Stimulated activated naive CD8-positive, alpha-beta T cell treated with anti-CD3 and anti-CD28 coated beads, Interleukin-15, amount 100 ng/mL, for 72 hours (primary cell): ENCODE data around the gene TCEANC2.
"Not testable (repeated sequence)": the region's sequence is repeated elsewhere in the genome, so short reads cannot be mapped to it uniquely, and the experiment has no call there.

Experiments
- ATAC-seq: fragments of 150-1000 bp; cut with Tn5 transposase; 2 replicates; pipeline ENCODE4 v1.10.0; 2021; ENCODE audit warnings: mild to moderate bottlenecking, moderate library complexity
- DNase-seq, 2 donors: peaks; one replicate each; pipeline ENCODE4 v3.0.0; 2021 to 2022
- H3K27ac Mint-ChIP-seq, 2 donors: one replicate each; pipeline ENCODE4 v1.8.0; 2022; ENCODE audit warnings: mild to moderate bottlenecking in 2 of 2, mixed read lengths in 2 of 2, moderate library complexity in 2 of 2
- H3K27me3 Mint-ChIP-seq: one replicate; pipeline ENCODE4 v1.8.0; 2022; ENCODE audit warnings: mixed read lengths
- H3K4me1 Mint-ChIP-seq: one replicate; pipeline ENCODE4 v1.8.0; 2022; ENCODE audit warnings: mild to moderate bottlenecking, mixed read lengths
- H3K4me3 Mint-ChIP-seq, 2 donors: one replicate each; pipeline ENCODE4 v1.8.0; 2022; ENCODE audit warnings: mild to moderate bottlenecking in 2 of 2, mixed read lengths in 2 of 2, moderate library complexity in 1 of 2
- H3K9me3 Mint-ChIP-seq, 2 donors: one replicate each; pipeline ENCODE4 v1.8.0; 2022; ENCODE audit warnings: mixed read lengths in 2 of 2

Gene TCEANC2

GRCh38 chr1:54094730-54095105 is 41.3 kb downstream of the TCEANC2 start:
- not testable (repeated sequence) for H3K27me3 Mint-ChIP-seq, H3K4me1 Mint-ChIP-seq, ATAC-seq, H3K4me3 Mint-ChIP-seq, H3K9me3 Mint-ChIP-seq, DNase-seq, H3K27ac Mint-ChIP-seq

GRCh38 chr1:54095546-54096226 is 42.3 kb downstream of the TCEANC2 start:
- H3K27ac Mint-ChIP-seq, result peak overlapping the region in 1 of 2 donors; percentile 42
- ATAC-seq (no peak), DNase-seq (no peak)
- H3K27me3 Mint-ChIP-seq, result no peaks in the 10 kb centered on the region
- no peaks in the 10 kb centered on the region for H3K9me3 Mint-ChIP-seq
- H3K4me1 Mint-ChIP-seq, result no peaks in the 10 kb centered on the region
- H3K4me3 Mint-ChIP-seq, result no peak overlapping the region

GRCh38 chr1:54096227-54096876 is 42.9 kb downstream of the TCEANC2 start:
- H3K4me3 Mint-ChIP-seq, result no peak overlapping the region
- H3K4me1 Mint-ChIP-seq, result no peaks in the 10 kb centered on the region
- H3K9me3 Mint-ChIP-seq, result no peaks in the 10 kb centered on the region
- DNase-seq (no peak), ATAC-seq (no peak)
- no peaks in the 10 kb centered on the region for H3K27me3 Mint-ChIP-seq
- H3K27ac Mint-ChIP-seq, result no peak overlapping the region

GRCh38 chr1:54096877-54097240 is 43.5 kb downstream of the TCEANC2 start:
- H3K27ac Mint-ChIP-seq, result peak overlapping the region in 1 of 2 donors; percentile 46
- H3K9me3 Mint-ChIP-seq, result no peaks in the 10 kb centered on the region
- DNase-seq (no peak), ATAC-seq (no peak)
- H3K4me1 Mint-ChIP-seq, result no peaks in the 10 kb centered on the region
- H3K27me3 Mint-ChIP-seq, result no peaks in the 10 kb centered on the region
- no peak overlapping the region for H3K4me3 Mint-ChIP-seq

- ATAC-seq (no peak), DNase-seq (no peak)
- H3K4me3 Mint-ChIP-seq, result no peak overlapping the region
- H3K27me3 Mint-ChIP-seq, result no peaks in the 10 kb centered on the region
- H3K4me1 Mint-ChIP-seq, result no peaks in the 10 kb centered on the region
- H3K9me3 Mint-ChIP-seq, result peaks cover 0 to 5% of the 10 kb centered on the region in 2 donors
- H3K27ac Mint-ChIP-seq, result no peak overlapping the region
Measured at GRCh38 chr1:54099061-54099610, 45.7 kb downstream of the TCEANC2 start.

- no peaks in the 10 kb centered on the region for H3K27me3 Mint-ChIP-seq
- DNase-seq, result no peak
- no peak overlapping the region for H3K27ac Mint-ChIP-seq
- no peak overlapping the region for H3K4me3 Mint-ChIP-seq
- no peaks in the 10 kb centered on the region for H3K4me1 Mint-ChIP-seq
- H3K9me3 Mint-ChIP-seq, result peaks cover 0 to 5% of the 10 kb centered on the region in 2 donors
- ATAC-seq, result no peak
Measured at GRCh38 chr1:54100500-54100899, 47.1 kb downstream of the TCEANC2 start.

GRCh38 chr1:54103414-54103813 is 50.0 kb downstream of the TCEANC2 start:
- Mint-ChIP-seq H3K9me3 (peaks cover 0 to 5% of the 10 kb centered on the region in 2 donors), H3K4me1 (no peaks in the 10 kb centered on the region), H3K27me3 (no peaks in the 10 kb centered on the region), H3K4me3 (no peak overlapping the region), H3K27ac (no peak overlapping the region)
- no peak for ATAC-seq
- no peak for DNase-seq

GRCh38 chr1:54104613-54105012 is 51.2 kb downstream of the TCEANC2 start:
- ATAC-seq, result not testable (repeated sequence)

GRCh38 chr1:54105080-54105479 is 51.7 kb downstream of the TCEANC2 start:
- DNase-seq (no peak), ATAC-seq (no peak)
- Mint-ChIP-seq H3K9me3 (peaks cover 0 to 5% of the 10 kb centered on the region in 2 donors), H3K27me3 (no peaks in the 10 kb centered on the region), H3K4me1 (no peaks in the 10 kb centered on the region), H3K4me3 (no peak overlapping the region), H3K27ac (no peak overlapping the region)

More at GRCh38 chr1:54104613-54105012, 51.2 kb downstream of the TCEANC2 start:
- H3K4me3 Mint-ChIP-seq, H3K4me1 Mint-ChIP-seq, H3K9me3 Mint-ChIP-seq, H3K27ac Mint-ChIP-seq, DNase-seq, H3K27me3 Mint-ChIP-seq: not testable (repeated sequence)

- H3K4me3 Mint-ChIP-seq, result no peak overlapping the region
- DNase-seq, result no peak
- no peak for ATAC-seq
- H3K4me1 Mint-ChIP-seq, result no peaks in the 10 kb centered on the region
- no peak overlapping the region for H3K27ac Mint-ChIP-seq
- H3K27me3 Mint-ChIP-seq, result no peaks in the 10 kb centered on the region
- H3K9me3 Mint-ChIP-seq, result peaks cover 0 to 5% of the 10 kb centered on the region in 2 donors
Measured at GRCh38 chr1:54105736-54106269, 52.4 kb downstream of the TCEANC2 start.

- Mint-ChIP-seq H3K27me3 (no peaks in the 10 kb centered on the region), H3K9me3 (peaks cover 0 to 5% of the 10 kb centered on the region in 2 donors), H3K27ac (no peak overlapping the region), H3K4me3 (no peak overlapping the region), H3K4me1 (no peaks in the 10 kb centered on the region)
- no peak for DNase-seq
- ATAC-seq, result no peak
Measured at GRCh38 chr1:54107131-54107530, 53.7 kb downstream of the TCEANC2 start.

GRCh38 chr1:54108156-54108555 is 54.7 kb downstream of the TCEANC2 start:
- Mint-ChIP-seq H3K27ac (no peak overlapping the region), H3K9me3 (no peaks in the 10 kb centered on the region), H3K4me3 (no peak overlapping the region), H3K27me3 (no peaks in the 10 kb centered on the region), H3K4me1 (no peaks in the 10 kb centered on the region)
- DNase-seq (no peak), ATAC-seq (no peak)

- H3K9me3 Mint-ChIP-seq, result no peaks in the 10 kb centered on the region
- no peak overlapping the region for H3K27ac Mint-ChIP-seq
Measured at GRCh38 chr1:54109129-54110090, 56.0 kb downstream of the TCEANC2 start.

GRCh38 chr1:54110996-54111395 is 57.6 kb downstream of the TCEANC2 start:
- ATAC-seq (no peak), DNase-seq (no peak)
- no peaks in the 10 kb centered on the region for H3K4me1 Mint-ChIP-seq
- H3K27ac Mint-ChIP-seq, result no peak overlapping the region
- no peaks in the 10 kb centered on the region for H3K9me3 Mint-ChIP-seq
- H3K4me3 Mint-ChIP-seq, result no peak overlapping the region
- H3K27me3 Mint-ChIP-seq, result no peaks in the 10 kb centered on the region

More at GRCh38 chr1:54109129-54110090, 56.0 kb downstream of the TCEANC2 start:
- Mint-ChIP-seq H3K4me1 (no peaks in the 10 kb centered on the region), H3K4me3 (no peak overlapping the region), H3K27me3 (no peaks in the 10 kb centered on the region)
- ATAC-seq, result no peak
- no peak for DNase-seq

- H3K4me3 Mint-ChIP-seq, result no peak overlapping the region
- no peaks in the 10 kb centered on the region for H3K4me1 Mint-ChIP-seq
- no peaks in the 10 kb centered on the region for H3K9me3 Mint-ChIP-seq
- H3K27me3 Mint-ChIP-seq, result no peaks in the 10 kb centered on the region
- no peak for DNase-seq
- no peak for ATAC-seq
- H3K27ac Mint-ChIP-seq, result no peak overlapping the region
Measured at GRCh38 chr1:54111624-54112023, 58.2 kb downstream of the TCEANC2 start.
